ENCODE data around the gene RWDD2A. TPM values are rescaled to one million over a fixed set of nuclear protein-coding genes. Genes with fewer than 3 reads are reported as not detected.
"Not testable (repeated sequence)": the region's sequence is repeated elsewhere in the genome, so short reads cannot be mapped to it uniquely, and the experiment has no call there.

The RWDD2A gene
- total and polyA plus RNA-seq, 9 donors = 2.8 to 5.3 (median 4.4) TPM

DNA sequence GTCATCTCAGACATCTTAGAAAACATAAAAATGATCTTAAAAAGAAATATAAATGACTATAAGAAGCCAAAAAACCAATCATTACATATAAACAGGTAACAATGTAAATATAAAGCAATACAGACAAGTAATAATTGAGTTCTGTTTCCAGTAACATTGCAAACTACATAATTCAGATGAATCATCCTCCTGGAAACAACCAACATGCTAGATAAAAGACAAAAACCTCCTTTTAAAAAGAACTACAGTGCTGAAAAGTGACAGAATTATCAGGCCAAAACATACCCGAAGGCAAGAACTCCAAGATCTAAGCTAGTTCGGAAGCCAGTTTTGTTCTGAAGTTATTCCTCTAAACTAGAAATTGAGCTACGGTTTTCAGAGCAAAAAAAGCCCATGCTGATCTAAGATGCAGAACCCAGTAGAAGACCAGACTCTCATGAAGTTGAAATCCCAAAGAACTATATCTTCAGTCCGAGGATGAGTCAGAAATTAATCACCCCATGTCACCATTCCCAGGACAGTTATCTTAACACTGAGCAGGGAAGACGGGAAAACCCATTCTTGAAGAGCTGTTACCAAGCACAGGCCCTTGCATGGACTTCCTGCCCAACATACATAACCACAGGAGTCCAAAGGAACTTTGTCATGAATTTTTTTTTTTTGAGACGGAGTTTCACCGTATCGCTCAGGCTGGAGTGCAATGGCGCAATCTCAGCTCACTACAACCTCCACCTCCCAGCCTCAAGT is 9.9 kb upstream of the RWDD2A start:
- no peaks in the 10 kb centered on the region for H3K36me3 ChIP-seq
- peak in 1 of 5 donors; percentile 20 for DNase-seq
- no peak overlapping the region for H3K27ac ChIP-seq
- H3K9me3 ChIP-seq = no peaks in the 10 kb centered on the region
- TF ChIP-seq EP300 (IDR thresholded peaks at IDR 0.05) (no peak), POLR2A (IDR thresholded peaks at IDR 0.05) (no peak)
- TF ChIP-seq, protein P1, sequence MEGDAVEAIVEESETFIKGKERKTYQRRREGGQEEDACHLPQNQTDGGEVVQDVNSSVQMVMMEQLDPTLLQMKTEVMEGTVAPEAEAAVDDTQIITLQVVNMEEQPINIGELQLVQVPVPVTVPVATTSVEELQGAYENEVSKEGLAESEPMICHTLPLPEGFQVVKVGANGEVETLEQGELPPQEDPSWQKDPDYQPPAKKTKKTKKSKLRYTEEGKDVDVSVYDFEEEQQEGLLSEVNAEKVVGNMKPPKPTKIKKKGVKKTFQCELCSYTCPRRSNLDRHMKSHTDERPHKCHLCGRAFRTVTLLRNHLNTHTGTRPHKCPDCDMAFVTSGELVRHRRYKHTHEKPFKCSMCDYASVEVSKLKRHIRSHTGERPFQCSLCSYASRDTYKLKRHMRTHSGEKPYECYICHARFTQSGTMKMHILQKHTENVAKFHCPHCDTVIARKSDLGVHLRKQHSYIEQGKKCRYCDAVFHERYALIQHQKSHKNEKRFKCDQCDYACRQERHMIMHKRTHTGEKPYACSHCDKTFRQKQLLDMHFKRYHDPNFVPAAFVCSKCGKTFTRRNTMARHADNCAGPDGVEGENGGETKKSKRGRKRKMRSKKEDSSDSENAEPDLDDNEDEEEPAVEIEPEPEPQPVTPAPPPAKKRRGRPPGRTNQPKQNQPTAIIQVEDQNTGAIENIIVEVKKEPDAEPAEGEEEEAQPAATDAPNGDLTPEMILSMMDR (IDR thresholded peaks at IDR 0.05) = no peak
- no peaks in the 10 kb centered on the region for H3K4me1 ChIP-seq (ENCODE audit: insufficient read depth)
- 25 to 37% (median 28%) methylated on average over 9 of the region's 9 CpGs for WGBS, 3 donors
- intact Hi-C loops (cut with DNase I) = no loop called here
- no peaks in the 10 kb centered on the region for H3K27me3 ChIP-seq
- no peak overlapping the region for H3K4me3 ChIP-seq

DNA sequence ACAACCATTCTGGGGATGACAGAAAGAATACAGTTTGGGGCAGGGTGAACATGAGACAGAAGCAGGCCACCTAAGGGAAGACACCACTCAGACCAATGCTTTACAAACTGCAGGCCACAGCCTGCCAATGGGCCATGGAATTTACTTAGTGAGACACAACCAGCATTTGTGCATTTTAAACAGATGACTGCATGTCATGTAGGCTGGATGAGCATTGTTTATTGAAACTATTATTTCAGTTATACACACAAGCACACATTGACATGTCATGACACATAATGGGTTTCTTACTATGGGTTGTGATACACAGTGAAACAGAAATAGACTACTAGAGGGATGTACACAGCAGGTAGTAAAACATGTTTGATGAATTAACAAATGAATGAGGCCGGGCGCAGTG is 8.1 kb upstream of the RWDD2A start:
- no peak for DNase-seq
- no peak for TF ChIP-seq EP300 (IDR thresholded peaks at IDR 0.05)
- TF ChIP-seq POLR2A (IDR thresholded peaks at IDR 0.05) = no peak
- TF ChIP-seq, protein P1 (IDR thresholded peaks at IDR 0.05) = no peak

DNA sequence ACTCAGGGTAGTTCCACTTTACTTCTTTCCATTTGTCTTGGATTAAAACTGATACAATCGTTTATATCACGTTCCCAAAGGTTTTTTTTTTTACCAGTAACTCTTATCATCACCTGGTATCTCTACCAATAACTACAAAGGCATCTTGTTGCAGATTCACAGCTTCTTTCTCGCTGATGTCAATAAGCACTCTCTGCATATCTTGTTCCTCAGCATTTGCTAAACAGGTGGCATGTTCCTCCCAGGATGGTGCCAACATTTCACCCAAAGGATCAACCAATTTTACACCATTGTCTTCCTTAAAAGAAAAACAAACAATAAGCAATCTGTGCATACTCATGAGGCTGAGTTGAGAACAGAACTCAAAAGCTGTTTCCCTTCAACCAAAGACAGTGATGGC is 4.7 kb upstream of the RWDD2A start:
- Histone ChIP-seq H3K9me3 (no peaks in the 10 kb centered on the region), H3K4me1 (ENCODE audit: insufficient read depth) (peaks cover 5% of the 10 kb centered on the region), H3K27ac (no peak overlapping the region), H3K36me3 (no peaks in the 10 kb centered on the region), H3K27me3 (no peaks in the 10 kb centered on the region), H3K4me3 (no peak overlapping the region)
- WGBS, 3 donors = 67 to 81% (median 75%) methylated on average over 3 of the region's 3 CpGs
- no peak for DNase-seq
- TF ChIP-seq EP300 (IDR thresholded peaks at IDR 0.05) (no peak), POLR2A (IDR thresholded peaks at IDR 0.05) (no peak)
- TF ChIP-seq, protein P1 (IDR thresholded peaks at IDR 0.05) = no peak
- intact Hi-C loops (cut with DNase I) = no loop called here

More for the DNA sequence above, 8.1 kb upstream of the RWDD2A start:
- H3K9me3 ChIP-seq = no peaks in the 10 kb centered on the region
- no peak overlapping the region for H3K4me3 ChIP-seq
- no peaks in the 10 kb centered on the region for H3K4me1 ChIP-seq (ENCODE audit: insufficient read depth)
- no peak overlapping the region for H3K27ac ChIP-seq
- no peaks in the 10 kb centered on the region for H3K36me3 ChIP-seq
- WGBS, 3 donors = 95 to 98% (median 96%) methylated on average over 2 of the region's 2 CpGs
- H3K27me3 ChIP-seq = no peaks in the 10 kb centered on the region
- intact Hi-C loops (cut with DNase I) = no loop called here

DNA sequence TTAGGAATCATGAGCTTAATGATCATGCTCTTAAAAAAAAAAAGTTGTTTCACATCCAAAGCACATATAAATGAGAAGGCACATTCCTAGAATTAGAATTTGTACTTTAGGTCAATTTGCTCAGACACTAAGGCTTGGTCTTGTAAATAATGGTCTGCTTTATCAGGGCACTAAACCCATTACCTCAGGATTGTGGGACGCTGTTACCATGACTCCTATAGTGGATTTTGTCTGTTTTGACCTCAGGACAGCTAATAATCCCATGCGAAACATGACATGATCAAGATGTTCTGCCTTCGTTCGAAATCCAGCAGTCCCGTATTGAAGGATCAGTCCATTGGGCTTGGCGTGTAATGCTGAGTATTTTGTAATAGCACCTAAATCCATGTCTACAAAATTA is 2.5 kb upstream of the RWDD2A start:
- Histone ChIP-seq H3K9me3 (no peaks in the 10 kb centered on the region), H3K4me3 (no peak overlapping the region), H3K36me3 (no peaks in the 10 kb centered on the region), H3K4me1 (ENCODE audit: insufficient read depth) (peaks cover 5% of the 10 kb centered on the region), H3K27me3 (no peaks in the 10 kb centered on the region), H3K27ac (no peak overlapping the region)
- intact Hi-C loops (cut with DNase I) = loop anchor here in 2 of 4 donors (5.0 to 10.0 kb wide), 2 partner anchors 116 to 123 kb away; partner anchors contain the start of genes DOP1A (in 1 of the 2) and UBE3D (in 1 of the 2)
- 93 to 97% (median 94%) methylated on average over 6 of the region's 6 CpGs for WGBS, 3 donors
- no peak for TF ChIP-seq EP300 (IDR thresholded peaks at IDR 0.05)
- no peak for DNase-seq

DNA sequence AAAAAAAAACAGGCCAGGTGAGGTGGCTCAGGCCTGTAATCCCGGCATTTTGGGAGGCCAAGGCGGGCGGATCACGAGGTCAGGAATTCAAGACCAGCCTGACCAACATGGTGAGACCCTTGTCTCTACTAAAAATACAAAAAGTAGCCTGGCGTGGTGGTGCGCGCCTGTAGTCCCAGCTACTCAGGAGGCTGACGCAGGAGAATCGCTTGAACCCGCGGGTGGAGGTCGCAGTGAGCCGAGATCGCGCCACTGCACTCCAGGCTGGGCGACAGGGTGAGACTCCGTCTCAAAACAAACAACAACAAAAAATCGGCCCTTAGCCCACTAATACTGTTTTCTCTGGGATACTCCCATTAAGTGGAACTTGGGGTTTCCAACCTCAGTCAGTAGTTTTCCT is 1.2 kb upstream of the RWDD2A start:
- H3K27me3 ChIP-seq; H3K9me3 ChIP-seq; H3K27ac ChIP-seq; H3K4me1 ChIP-seq (ENCODE audit: insufficient read depth); H3K36me3 ChIP-seq: not testable (repeated sequence)
- peak in 1 of 5 donors; percentile 25 for DNase-seq
- intact Hi-C loops (cut with DNase I) = loop anchor here in 2 of 4 donors (5.0 to 10.0 kb wide), 2 partner anchors 117 to 125 kb away; partner anchors contain the start of genes DOP1A (in 1 of the 2) and UBE3D (in 1 of the 2)
- 74 to 86% (median 81%) methylated on average over 18 of the region's 18 CpGs for WGBS, 3 donors
- H3K4me3 ChIP-seq = peak overlapping the region; percentile 97

Data from ovary (tissue), 9 donors.